Inflammatory macrophage (primary cell): Measurements from ENCODE around the gene UCP1.
A peak's percentile ranks its signal among the peaks of the same experiment; 100 is the strongest.
"Not testable (repeated sequence)": the region's sequence is repeated elsewhere in the genome, so short reads cannot be mapped to it uniquely, and the experiment has no call there.

ENCODE experiments used
- DNase-seq, 2 donors: peaks; one replicate each; pipeline ENCODE4 v3.0.0-alpha.2; 2020 to 2022

UCP1 gene

DNA sequence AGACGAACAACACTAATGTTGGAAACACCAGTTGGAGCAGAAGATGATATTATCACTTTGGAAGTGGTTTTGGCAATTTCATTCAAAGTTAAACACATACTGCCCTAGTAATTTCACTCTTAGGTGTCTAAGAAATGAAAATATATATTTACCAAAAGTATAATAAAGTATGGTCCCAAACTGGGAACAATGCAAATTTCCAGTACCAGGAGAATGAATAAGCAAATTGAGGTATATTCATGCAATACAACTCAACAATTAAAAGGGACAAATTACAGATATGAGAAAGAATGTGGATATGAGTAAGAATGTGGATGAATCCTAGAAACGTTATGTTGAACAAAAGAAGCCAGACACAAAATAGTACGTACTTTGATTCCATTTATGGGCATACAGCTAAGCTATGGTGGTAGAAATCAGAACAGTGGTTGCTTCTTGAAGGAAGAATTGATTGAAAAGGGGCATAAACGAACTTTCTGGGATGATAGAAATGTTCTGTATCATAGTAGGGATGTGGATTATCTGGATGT, 34.7 kb downstream of the UCP1 start:
- no peak for DNase-seq

- DNase-seq, result no peak
Observed at GRCh38 chr4:140529434-140529833, 39.3 kb downstream of the UCP1 start.

GRCh38 chr4:140523857-140524742, 44.7 kb downstream of the UCP1 start, which contains the start of gene ELMOD2:
Gene ELMOD2, plus strand, starts transcription at chr4:140524168. Its CDS starts 1,261 bp downstream, at chr4:140525429.
- peak; percentile 98 to 99 for DNase-seq

- DNase-seq, result no peak
Observed at GRCh38 chr4:140523370-140523856, 45.3 kb downstream of the UCP1 start.

GRCh38 chr4:140515423-140515822, 53.3 kb downstream of the UCP1 start:
- no peak for DNase-seq

GRCh38 chr4:140513765-140514164, 55.0 kb downstream of the UCP1 start:
- DNase-seq, result not testable (repeated sequence)
